ENCODE results near the gene TNFRSF8. TPM values are rescaled to one million over a fixed set of nuclear protein-coding genes. Genes with fewer than 3 reads are reported as not detected.

The TNFRSF8 gene
- total RNA-seq, 2 experiments from 2014 or later = 0.14 TPM; not detected in 1

- H3K4me3 Mint-ChIP-seq = no peak overlapping the region
- intact Hi-C loops (cut with DNase I, micrococcal nuclease) = no loop called here
- H3K27ac Mint-ChIP-seq = no peak overlapping the region
Observed at GRCh38 chr1:12065872-12066271, 2.8 kb downstream of the TNFRSF8 start.

DNA sequence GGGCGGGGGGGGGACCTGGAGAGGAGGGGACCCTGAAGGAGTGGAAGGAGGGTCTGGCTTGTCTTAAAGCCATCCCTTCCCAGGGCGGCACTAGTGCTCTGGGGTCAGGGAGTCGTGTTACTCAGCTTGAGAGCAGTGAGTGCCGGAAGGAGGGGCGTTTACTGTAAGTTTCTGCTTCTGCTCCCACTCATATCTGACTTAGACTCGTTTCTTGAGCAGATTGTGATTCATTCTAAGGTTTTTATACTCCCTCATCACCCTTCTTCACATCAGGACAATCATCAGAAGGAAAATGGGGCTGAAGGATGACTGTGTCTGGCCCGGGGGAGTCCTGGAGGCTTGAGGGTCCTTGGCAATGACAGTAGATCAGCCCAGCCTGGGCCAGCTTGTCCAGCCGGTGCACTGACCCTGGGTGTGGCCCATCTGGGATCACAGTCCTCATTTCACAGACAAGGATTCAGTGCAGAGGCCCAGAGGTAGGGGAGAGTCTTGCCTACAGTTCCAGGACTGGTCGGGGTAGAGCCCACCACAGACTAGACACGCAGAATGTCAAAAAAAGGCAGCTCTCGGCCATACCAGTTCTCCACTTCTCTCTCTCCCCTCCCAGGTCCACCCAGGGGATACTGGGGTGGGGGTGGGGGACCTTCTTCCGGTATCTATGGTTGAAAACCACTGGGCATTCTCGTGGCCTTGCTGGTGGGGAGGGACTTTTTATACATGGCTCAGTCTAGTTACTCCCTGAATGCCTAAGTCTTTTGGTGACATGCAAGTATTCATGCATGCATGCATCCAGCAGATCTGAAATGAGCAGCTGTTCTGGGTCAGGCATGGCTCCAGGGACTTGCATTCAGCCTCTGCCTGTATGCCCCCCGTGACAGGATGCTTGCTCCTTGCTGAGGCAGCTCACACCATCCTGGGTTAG, 5.1 kb downstream of the TNFRSF8 start:
- no peak for TF ChIP-seq CTCF (IDR thresholded peaks at IDR 0.05)
- Histone ChIP-seq H3K9me3 (ENCODE audit: control insufficient read depth in 1 of 2, insufficient read depth in 1 of 2, low read length in 2 of 2) (no peaks in the 10 kb centered on the region), H3K4me1 (ENCODE audit: insufficient read depth, low read length) (peaks cover 45% of the 10 kb centered on the region), H3K27ac (ENCODE audit: low read depth in 1 of 2, low read length in 2 of 2) (no peak overlapping the region), H3K4me3 (ENCODE audit: low read length) (no peak overlapping the region), H3K36me3 (ENCODE audit: insufficient read depth, low read length) (no peaks in the 10 kb centered on the region), H3K27me3 (ENCODE audit: control insufficient read depth in 1 of 2, insufficient read depth in 2 of 2, low read length in 2 of 2) (peaks cover 42 to 44% of the 10 kb centered on the region in 2 experiments)
- intact Hi-C loops (cut with DNase I, micrococcal nuclease) = no loop called here
- Mint-ChIP-seq H3K4me3 (peak overlapping the region; percentile 20), H3K27me3 (peaks cover 60% of the 10 kb centered on the region), H3K27ac (no peak overlapping the region), H3K36me3 (ENCODE audit: low read depth) (no peaks in the 10 kb centered on the region), H3K9me3 (no peaks in the 10 kb centered on the region), H3K4me1 (ENCODE audit: low read depth) (peaks cover 39% of the 10 kb centered on the region)
- ChIA-PET POLR2A (interaction anchor here (0.8 to 0.9 kb wide), 2 partner anchors 20 to 158 kb away, joined by 3 read pairs; no protein-coding TSS in a partner anchor), CTCF (no interaction called here)
- ATAC-seq (ENCODE audit: poor library complexity) (no peak), DNase-seq (peak in 3 of 14 experiments; percentile 16 to 55 (median 28))

More at GRCh38 chr1:12065872-12066271, 2.8 kb downstream of the TNFRSF8 start:
- no peaks in the 10 kb centered on the region for H3K36me3 ChIP-seq (ENCODE audit: insufficient read depth, low read length)
- ChIA-PET POLR2A (no interaction called here), CTCF (no interaction called here)
- peaks cover 66% of the 10 kb centered on the region for H3K27me3 Mint-ChIP-seq
- no peak for TF ChIP-seq CTCF (IDR thresholded peaks at IDR 0.05)
- H3K36me3 Mint-ChIP-seq (ENCODE audit: low read depth) = no peaks in the 10 kb centered on the region
- H3K27ac ChIP-seq (ENCODE audit: low read depth in 1 of 2, low read length in 2 of 2) = no peak overlapping the region
- no peaks in the 10 kb centered on the region for H3K9me3 ChIP-seq (ENCODE audit: control insufficient read depth in 1 of 2, insufficient read depth in 1 of 2, low read length in 2 of 2)
- peaks cover 45 to 49% of the 10 kb centered on the region in 2 experiments for H3K27me3 ChIP-seq (ENCODE audit: control insufficient read depth in 1 of 2, insufficient read depth in 2 of 2, low read length in 2 of 2)
- no peaks in the 10 kb centered on the region for H3K9me3 Mint-ChIP-seq
- peak in 2 of 14 experiments; percentile 24 to 41 for DNase-seq
- H3K4me1 Mint-ChIP-seq (ENCODE audit: low read depth) = peaks cover 43% of the 10 kb centered on the region
- no peak for ATAC-seq (ENCODE audit: poor library complexity)
- H3K4me1 ChIP-seq (ENCODE audit: insufficient read depth, low read length) = peaks cover 49% of the 10 kb centered on the region
- H3K4me3 ChIP-seq (ENCODE audit: low read length) = no peak overlapping the region

- no peak overlapping the region for H3K4me3 Mint-ChIP-seq
- CTCF ChIA-PET = no interaction called here
- intact Hi-C loops (cut with DNase I, micrococcal nuclease) = no loop called here
Observed at GRCh38 chr1:12069623-12070244, 6.6 kb downstream of the TNFRSF8 start.

More at GRCh38 chr1:12069623-12070244, 6.6 kb downstream of the TNFRSF8 start:
- Mint-ChIP-seq H3K4me1 (ENCODE audit: low read depth) (peaks cover 26% of the 10 kb centered on the region), H3K27me3 (peaks cover 46% of the 10 kb centered on the region), H3K27ac (no peak overlapping the region), H3K36me3 (ENCODE audit: low read depth) (no peaks in the 10 kb centered on the region), H3K9me3 (no peaks in the 10 kb centered on the region)
- H3K36me3 ChIP-seq (ENCODE audit: insufficient read depth, low read length) = no peaks in the 10 kb centered on the region
- peaks cover 29% of the 10 kb centered on the region for H3K4me1 ChIP-seq (ENCODE audit: insufficient read depth, low read length)
- POLR2A ChIA-PET = interaction anchor here (1.0 kb wide), 1 partner anchor 51 kb away, joined by 3 read pairs; no protein-coding TSS in a partner anchor
- no peaks in the 10 kb centered on the region for H3K9me3 ChIP-seq (ENCODE audit: control insufficient read depth in 1 of 2, insufficient read depth in 1 of 2, low read length in 2 of 2)
- DNase-seq (no peak), ATAC-seq (ENCODE audit: poor library complexity) (no peak)
- no peak for TF ChIP-seq CTCF (IDR thresholded peaks at IDR 0.05)
- H3K4me3 ChIP-seq (ENCODE audit: low read length) = no peak overlapping the region
- H3K27ac ChIP-seq (ENCODE audit: low read depth in 1 of 2, low read length in 2 of 2) = no peak overlapping the region
- peaks cover 29 to 30% of the 10 kb centered on the region in 2 experiments for H3K27me3 ChIP-seq (ENCODE audit: control insufficient read depth in 1 of 2, insufficient read depth in 2 of 2, low read length in 2 of 2)

Data from CD4-positive, alpha-beta T cell (primary cell).